ENCODE measurements around the gene HEXA.

The HEXA gene

DNA sequence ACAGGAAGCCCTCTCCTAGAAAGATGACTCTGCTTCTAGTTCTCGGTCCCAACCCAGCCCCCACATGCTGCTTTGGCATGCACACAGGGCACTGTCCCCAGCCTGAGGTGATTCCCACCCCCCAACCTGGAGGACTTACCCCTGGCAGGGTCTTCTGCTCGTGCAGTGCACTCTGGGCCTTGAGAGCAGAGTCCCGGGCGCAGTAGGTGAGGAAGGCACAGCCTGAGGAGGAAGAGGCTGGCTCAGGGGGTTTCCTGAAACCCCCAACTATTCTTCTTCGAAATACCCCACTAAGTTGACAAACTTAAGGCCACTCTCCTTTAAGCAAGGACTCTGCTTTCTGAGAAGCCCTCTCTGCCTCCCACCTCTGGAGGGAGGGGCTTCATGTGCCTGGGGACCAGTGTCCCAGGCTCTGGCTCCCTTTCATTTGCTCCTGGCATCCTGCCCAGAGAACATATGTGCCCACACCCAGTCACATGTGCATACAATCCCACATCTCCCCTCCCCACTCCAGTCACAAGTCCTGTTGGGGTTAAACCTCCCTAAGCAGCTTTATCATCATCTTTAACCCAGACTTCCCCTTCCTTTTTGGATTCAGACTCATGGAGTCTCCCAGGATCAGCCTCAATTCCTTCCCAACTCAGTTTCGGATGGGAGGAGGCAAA is 60.0 kb downstream of the HEXA start:
- no peak for DNase-seq (ENCODE audit: extremely low read depth, low read depth)
- TF ChIP-seq, protein P1, sequence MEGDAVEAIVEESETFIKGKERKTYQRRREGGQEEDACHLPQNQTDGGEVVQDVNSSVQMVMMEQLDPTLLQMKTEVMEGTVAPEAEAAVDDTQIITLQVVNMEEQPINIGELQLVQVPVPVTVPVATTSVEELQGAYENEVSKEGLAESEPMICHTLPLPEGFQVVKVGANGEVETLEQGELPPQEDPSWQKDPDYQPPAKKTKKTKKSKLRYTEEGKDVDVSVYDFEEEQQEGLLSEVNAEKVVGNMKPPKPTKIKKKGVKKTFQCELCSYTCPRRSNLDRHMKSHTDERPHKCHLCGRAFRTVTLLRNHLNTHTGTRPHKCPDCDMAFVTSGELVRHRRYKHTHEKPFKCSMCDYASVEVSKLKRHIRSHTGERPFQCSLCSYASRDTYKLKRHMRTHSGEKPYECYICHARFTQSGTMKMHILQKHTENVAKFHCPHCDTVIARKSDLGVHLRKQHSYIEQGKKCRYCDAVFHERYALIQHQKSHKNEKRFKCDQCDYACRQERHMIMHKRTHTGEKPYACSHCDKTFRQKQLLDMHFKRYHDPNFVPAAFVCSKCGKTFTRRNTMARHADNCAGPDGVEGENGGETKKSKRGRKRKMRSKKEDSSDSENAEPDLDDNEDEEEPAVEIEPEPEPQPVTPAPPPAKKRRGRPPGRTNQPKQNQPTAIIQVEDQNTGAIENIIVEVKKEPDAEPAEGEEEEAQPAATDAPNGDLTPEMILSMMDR (IDR thresholded peaks at IDR 0.05; ENCODE audit: low read depth, low read length): no peak

DNA sequence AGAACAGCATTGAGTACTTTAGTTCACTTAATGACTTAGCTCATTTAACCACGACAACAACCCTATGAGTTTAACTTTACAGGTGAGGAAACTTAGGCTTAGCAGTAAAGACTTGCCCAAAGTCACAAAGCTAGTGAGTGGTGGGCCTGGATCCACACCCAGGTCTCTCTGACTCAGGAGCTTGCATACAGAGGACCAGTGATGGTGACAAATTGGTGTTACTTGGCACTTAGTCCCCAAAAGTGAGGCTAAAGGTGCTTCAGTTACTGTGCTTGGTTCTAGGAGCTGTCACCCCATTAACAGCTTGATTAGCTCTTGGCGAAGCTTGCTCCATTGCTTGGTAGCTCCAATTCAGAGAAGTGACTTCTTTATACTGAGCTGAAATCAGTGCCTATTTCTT is 61.9 kb downstream of the HEXA start:
- TF ChIP-seq, protein P1 (IDR thresholded peaks at IDR 0.05; ENCODE audit: low read depth, low read length): no peak
- no peak for DNase-seq (ENCODE audit: extremely low read depth, low read depth)

DNA sequence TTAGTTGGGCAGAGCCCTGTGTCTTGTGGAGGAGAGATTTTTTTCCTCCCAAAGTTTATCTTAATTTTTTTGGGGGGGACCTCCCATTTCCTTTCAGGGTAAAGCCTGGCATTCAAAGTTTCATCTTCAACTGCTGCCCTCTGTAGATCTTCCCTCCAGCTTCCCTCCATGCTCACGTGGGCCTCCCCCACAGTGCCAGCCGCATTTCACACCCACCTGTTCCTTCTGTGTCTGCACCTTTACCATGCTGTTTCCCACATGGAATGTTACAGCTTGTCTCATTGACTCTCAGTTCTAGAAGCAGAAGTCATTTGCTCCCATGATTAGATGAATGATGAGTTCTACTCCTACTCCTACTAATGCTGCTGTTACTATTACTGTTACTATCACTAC is 62.4 kb downstream of the HEXA start:
- DNase-seq (ENCODE audit: extremely low read depth, low read depth): no peak
- TF ChIP-seq, protein P1 (IDR thresholded peaks at IDR 0.05; ENCODE audit: low read depth, low read length): no peak

DNA sequence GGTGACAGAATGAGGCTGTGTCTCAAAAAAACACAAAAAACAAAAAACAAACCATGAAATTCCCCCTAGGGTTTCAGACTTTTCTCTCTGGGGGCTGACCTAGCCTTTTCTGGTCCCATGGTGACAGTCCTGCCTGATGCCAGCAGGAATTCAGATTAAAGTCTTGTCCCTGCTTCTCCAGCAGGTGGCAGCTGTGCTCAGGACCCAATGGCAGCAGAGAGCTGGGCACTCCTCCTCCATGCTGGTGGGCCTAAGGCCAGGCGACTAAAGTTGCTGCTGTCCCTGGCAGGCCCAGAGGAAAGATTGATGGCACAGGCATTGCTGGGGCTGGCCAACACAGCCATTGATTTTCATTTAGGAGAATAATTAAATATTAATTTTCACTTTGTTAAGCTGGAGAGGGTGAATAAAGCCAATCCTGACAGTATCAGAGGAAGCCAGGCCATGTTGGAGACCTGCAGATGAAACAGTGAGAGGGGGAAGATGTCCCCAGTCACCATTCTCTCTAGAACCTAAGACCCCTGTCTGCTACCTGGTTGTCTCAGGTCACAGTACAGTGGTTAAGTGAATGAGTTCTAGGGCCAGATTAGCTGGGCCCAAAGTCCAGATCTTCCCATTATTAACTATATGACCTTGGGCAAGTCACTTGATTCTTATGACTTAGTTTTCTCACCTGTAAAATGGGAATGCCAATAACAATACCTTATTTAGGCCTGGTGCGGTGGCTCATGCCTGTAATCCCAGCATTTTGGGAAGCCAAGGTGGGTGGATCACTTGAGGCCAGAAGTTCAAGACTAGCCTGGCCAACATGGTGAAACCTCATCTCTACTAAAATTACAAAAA is 63.0 kb downstream of the HEXA start:
- TF ChIP-seq, protein P1 (IDR thresholded peaks at IDR 0.05; ENCODE audit: low read depth, low read length): peak; percentile 81
- DNase-seq (ENCODE audit: extremely low read depth, low read depth): peak; percentile 49

DNA sequence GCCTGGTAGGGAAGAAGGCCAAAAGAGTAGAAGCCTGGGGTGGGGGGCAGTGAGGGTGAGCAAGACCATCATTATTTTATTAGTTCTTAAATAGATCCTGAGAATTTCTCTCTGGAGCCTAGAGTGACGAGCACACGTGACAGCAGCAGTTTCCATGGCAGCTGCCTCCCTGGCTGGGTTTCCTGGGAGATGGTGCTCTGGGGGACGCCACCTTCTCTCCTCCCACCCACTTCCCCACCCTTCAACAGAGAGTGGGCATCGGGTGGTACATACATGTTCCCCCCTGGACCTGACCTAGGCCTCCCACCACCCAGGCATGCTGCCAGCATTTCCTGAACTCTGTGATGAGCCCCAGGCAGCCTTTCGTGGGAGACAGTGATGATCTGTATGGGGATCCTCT is 68.8 kb downstream of the HEXA start:
- DNase-seq (ENCODE audit: extremely low read depth, low read depth): no peak

DNA sequence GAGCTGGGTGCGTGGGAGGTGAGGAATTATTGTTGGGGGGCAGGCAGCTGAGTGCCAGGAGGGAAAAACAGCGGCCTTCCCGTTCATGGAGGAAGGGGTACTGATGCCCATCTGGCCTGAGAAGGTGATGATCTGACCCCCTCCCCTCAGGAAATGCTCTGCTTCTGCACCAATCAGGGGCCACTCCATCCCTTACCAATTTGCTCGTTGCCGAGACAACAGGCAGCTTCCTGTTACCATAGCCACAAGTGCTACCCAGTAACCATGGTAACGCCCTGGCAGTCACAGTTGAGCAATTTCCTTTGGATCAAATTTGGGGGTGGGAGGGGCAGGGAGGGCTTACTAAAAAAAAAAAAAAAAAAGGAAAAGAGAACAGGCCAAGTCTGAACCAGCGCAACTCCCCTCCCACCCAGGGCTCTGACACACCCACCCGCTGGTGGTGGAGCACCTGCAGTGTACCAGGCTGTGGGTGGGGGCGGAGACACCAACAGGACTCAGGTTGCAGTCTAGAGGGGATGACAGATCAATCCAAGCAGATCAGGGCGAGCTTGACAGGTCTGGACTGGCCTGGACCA is 69.5 kb downstream of the HEXA start:
- TF ChIP-seq, protein P1 (IDR thresholded peaks at IDR 0.05; ENCODE audit: low read depth, low read length): no peak
- DNase-seq (ENCODE audit: extremely low read depth, low read depth): no peak

More for the DNA sequence above, 68.8 kb downstream of the HEXA start:
- TF ChIP-seq, protein P1 (IDR thresholded peaks at IDR 0.05; ENCODE audit: low read depth, low read length): no peak

DNA sequence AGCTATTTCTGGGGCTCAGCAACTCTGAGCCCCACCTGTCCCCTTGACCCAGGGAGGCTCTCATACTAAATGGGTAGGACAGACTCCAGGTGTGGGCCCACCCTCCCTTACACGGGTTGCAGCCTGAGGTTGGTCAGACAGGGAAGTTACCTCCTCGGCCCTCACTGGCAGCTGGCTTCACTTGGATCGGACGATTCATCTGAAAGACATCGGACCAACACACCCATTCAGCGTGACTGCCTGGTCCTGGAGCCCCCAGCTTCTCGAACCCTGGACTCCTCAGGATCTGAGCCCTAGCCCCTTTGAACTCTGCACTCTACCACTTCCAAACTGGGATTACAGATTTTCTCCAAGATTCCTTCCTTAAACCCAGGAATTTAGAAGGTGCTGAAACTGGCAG is 71.2 kb downstream of the HEXA start:
- DNase-seq (ENCODE audit: extremely low read depth, low read depth): no peak
- TF ChIP-seq, protein P1 (IDR thresholded peaks at IDR 0.05; ENCODE audit: low read depth, low read length): no peak

Measured in AG09319 (cell line).